Liver (tissue), 3 donors: ENCODE measurements around the gene MERTK.

Experiments
- HNF4A ChIP-seq, 2 donors: conservative IDR thresholded peaks; 2 replicates each; pipeline ENCODE4 v1.6.1; 2016; ENCODE audit warnings: antibody characterized with exemption in 2 of 2, mild to moderate bottlenecking in 2 of 2
- YY1 ChIP-seq: IDR thresholded peaks from 2 replicates; pipeline ENCODE4 v1.6.1; 2016; ENCODE audit warnings: antibody characterized with exemption, mild to moderate bottlenecking
- TF ChIP-seq, protein P1 (sequence below): fragments of 150-350 bp; IDR thresholded peaks from 2 replicates; pipeline ENCODE4 v1.5.1; 2017; ENCODE audit warnings: improper control_type of control experiment, low read depth, low read length; ENCODE audit not compliant: missing input control
- TF ChIP-seq, protein P2 (sequence below): IDR thresholded peaks from 2 replicates; pipeline ENCODE4 v1.6.1; 2016; ENCODE audit warnings: antibody characterized with exemption
- TF ChIP-seq, protein P3 (sequence below): IDR thresholded peaks from 2 replicates; pipeline ENCODE4 v1.6.1; 2016; ENCODE audit warnings: antibody characterized with exemption
- donor health status: healthy.
- donor health status: healthy.

DNA sequence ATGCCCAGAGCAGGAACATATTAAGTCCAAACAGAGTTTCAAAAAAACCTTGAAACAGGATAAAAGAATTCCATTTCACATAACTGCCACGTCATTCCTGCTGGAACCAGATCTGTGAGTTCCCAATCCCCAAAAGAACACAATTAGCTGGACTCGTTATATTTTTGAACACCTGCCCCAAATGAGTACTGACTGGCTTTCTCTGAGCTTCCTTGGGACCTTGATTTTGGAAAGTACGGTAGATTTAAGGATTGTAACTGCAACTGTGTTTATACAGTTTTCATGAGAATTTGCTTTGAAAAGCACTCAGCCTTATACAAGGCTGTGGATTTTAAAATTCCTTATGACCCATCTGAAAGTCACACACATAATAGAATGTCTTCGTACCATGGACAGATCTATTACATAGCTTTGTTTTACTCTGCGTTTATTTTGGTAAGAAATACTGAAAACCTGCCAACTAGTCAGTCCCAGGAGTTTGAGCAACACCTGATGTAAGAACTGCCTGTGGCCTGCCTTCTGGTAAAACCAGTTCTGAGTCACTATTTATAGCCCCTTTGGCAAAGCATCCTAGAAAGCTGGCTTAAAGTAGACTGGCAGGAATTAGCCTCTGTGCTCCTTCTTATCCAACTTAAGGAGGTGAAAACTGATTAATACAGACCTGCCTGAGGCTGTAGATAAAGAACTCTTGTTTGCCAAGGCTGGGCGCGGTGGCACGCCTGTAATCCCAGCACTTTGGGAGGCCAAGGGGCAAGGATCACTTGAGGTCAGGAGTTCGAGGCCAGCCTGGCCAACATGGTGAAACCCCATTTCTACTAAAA is 48.1 kb downstream of the MERTK start:
- TF ChIP-seq, protein P1, sequence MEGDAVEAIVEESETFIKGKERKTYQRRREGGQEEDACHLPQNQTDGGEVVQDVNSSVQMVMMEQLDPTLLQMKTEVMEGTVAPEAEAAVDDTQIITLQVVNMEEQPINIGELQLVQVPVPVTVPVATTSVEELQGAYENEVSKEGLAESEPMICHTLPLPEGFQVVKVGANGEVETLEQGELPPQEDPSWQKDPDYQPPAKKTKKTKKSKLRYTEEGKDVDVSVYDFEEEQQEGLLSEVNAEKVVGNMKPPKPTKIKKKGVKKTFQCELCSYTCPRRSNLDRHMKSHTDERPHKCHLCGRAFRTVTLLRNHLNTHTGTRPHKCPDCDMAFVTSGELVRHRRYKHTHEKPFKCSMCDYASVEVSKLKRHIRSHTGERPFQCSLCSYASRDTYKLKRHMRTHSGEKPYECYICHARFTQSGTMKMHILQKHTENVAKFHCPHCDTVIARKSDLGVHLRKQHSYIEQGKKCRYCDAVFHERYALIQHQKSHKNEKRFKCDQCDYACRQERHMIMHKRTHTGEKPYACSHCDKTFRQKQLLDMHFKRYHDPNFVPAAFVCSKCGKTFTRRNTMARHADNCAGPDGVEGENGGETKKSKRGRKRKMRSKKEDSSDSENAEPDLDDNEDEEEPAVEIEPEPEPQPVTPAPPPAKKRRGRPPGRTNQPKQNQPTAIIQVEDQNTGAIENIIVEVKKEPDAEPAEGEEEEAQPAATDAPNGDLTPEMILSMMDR = no peak
- TF ChIP-seq HNF4A (conservative IDR thresholded peaks at IDR 0.05) (peak; percentile 69 to 80), YY1 (peak; percentile 59)
- TF ChIP-seq, protein P2, sequence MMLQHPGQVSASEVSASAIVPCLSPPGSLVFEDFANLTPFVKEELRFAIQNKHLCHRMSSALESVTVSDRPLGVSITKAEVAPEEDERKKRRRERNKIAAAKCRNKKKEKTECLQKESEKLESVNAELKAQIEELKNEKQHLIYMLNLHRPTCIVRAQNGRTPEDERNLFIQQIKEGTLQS = peak; percentile 84
- TF ChIP-seq, protein P3, sequence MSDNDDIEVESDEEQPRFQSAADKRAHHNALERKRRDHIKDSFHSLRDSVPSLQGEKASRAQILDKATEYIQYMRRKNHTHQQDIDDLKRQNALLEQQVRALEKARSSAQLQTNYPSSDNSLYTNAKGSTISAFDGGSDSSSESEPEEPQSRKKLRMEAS = peak; percentile 81
